ENCODE data around the gene SOBP.

DNA sequence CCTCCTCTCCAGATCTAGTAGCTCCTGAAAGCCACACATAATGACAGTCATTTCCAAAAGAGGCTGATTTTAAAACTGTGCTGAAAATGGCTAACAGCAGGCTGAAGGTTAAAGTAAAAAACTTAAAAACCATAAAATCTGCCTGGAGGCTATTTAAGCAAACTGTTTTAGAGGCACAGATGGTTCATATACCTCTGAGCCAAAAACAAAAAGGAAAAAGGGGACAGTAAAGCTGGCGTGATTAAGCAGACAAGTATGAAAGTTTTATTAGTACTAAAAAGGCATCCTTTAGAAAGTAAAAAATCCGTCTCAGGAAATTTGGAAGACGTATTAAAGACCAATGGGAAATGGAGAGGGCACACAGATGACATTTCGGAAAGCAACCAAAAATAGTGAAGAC, 55.8 kb downstream of the SOBP start:
- TF ChIP-seq, protein P1, sequence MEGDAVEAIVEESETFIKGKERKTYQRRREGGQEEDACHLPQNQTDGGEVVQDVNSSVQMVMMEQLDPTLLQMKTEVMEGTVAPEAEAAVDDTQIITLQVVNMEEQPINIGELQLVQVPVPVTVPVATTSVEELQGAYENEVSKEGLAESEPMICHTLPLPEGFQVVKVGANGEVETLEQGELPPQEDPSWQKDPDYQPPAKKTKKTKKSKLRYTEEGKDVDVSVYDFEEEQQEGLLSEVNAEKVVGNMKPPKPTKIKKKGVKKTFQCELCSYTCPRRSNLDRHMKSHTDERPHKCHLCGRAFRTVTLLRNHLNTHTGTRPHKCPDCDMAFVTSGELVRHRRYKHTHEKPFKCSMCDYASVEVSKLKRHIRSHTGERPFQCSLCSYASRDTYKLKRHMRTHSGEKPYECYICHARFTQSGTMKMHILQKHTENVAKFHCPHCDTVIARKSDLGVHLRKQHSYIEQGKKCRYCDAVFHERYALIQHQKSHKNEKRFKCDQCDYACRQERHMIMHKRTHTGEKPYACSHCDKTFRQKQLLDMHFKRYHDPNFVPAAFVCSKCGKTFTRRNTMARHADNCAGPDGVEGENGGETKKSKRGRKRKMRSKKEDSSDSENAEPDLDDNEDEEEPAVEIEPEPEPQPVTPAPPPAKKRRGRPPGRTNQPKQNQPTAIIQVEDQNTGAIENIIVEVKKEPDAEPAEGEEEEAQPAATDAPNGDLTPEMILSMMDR (IDR thresholded peaks at IDR 0.05): no peak
- TF ChIP-seq EZH2 (IDR thresholded peaks at IDR 0.05; ENCODE audit: borderline replicate concordance, insufficient read depth, low read depth, low read length, poor library complexity, severe bottlenecking): no peak
